ENCODE data around the gene TAF10. TPM values are rescaled to one million over a fixed set of nuclear protein-coding genes. Genes with fewer than 3 reads are reported as not detected.

Gene TAF10
- total RNA-seq, 3 donors from 2014 or later (not counting 1 experiment from before 2014, with no cell fraction given): 154 to 191 (median 158) TPM

DNA sequence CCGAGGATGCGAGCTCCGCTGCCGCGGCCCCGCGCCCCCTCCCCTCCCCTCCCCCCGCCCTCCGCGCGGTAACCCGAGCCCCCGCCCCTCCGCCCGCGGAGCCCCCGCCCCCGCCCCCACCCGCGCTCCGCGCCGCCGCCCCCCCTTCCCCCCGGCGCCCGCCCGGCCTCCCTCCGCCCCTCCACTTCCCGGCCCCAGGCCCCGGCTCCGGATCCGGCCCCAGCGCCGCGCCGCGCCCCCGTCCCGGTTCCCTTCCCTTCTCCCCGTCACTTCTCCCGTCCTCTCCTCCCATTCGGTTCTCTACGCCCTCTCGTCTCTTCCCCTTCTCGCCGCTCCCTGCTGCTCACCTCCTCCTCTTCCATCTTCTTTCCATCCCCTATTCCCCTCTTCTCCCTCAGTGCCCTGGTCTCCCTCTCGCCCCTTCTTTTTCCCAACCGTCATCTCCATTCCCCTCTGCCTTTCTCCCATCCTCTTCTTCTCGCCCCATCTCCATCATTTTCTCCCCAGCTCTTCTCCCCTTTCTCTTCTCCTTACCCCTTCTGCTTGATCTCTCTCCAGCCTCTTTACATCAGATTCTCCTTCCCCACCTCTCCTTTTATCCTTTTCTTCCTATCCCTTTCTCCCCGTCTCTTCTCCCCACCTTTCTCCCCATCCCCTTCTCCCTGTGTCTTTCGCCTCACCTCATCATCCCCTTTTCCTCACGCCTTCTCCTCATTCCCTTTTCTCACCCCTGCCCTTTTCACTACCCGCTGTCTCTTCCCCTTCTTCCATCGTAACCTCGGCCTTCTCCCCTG is 44.0 kb upstream of the TAF10 start, which contains the start of gene DCHS1:
DCHS1 (minus strand) TSS at position 20 of the 794 bp plus-strand sequence. CDS start 14,196 bp downstream, outside the sequence.
- H3K27ac Mint-ChIP-seq: peak within 1 kb of the TSS in 1 of 2 donors; percentile 79
- intact Hi-C loops (cut with micrococcal nuclease): no loop called here

DNA sequence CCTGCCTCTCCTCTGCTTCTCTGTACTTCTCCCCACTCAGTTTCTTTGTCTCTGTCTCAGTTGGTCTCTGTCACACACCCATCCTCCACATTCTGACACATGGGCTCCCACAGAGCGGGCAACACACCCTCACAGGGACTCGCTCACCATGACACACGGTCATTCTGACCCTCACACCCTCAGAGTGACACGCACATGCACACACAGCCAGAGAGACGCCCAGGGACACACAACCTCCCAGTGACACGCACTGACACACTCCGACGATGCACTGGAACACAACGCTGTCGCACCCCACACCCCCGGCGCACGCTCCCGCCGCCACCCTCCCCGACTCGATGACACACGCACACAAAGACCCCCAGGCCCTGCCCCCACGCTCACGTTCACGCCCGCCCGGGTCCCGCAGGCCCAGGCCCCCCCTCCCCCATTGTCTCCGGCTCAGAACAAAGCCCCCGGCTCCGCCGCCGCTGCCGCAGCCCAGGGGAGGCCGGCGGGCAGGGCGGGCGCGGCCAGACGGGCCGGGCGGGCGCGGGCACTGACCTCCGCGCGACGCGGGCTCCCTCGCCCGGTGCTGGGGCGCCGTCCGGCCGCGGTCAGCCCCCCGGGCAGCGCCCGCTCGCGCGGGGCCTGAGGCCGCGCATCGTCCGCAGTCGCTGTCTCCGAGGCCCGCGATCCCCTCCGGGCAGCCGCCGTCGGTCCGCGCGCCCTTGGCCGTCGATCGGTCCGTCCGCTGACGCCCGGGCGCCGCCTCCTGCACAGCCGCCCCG is 43.2 kb upstream of the TAF10 start:
- Mint-ChIP-seq H3K27me3 (ENCODE audit: low read depth in 2 of 2) (peaks cover 0 to 11% of the 10 kb centered on the region in 2 donors), H3K36me3 (no peaks in the 10 kb centered on the region), H3K9me3 (no peaks in the 10 kb centered on the region), H3K27ac (no peak overlapping the region), H3K4me1 (peaks cover 0 to 6% of the 10 kb centered on the region in 2 donors), H3K4me3 (no peak overlapping the region)
- TF ChIP-seq, protein P1, sequence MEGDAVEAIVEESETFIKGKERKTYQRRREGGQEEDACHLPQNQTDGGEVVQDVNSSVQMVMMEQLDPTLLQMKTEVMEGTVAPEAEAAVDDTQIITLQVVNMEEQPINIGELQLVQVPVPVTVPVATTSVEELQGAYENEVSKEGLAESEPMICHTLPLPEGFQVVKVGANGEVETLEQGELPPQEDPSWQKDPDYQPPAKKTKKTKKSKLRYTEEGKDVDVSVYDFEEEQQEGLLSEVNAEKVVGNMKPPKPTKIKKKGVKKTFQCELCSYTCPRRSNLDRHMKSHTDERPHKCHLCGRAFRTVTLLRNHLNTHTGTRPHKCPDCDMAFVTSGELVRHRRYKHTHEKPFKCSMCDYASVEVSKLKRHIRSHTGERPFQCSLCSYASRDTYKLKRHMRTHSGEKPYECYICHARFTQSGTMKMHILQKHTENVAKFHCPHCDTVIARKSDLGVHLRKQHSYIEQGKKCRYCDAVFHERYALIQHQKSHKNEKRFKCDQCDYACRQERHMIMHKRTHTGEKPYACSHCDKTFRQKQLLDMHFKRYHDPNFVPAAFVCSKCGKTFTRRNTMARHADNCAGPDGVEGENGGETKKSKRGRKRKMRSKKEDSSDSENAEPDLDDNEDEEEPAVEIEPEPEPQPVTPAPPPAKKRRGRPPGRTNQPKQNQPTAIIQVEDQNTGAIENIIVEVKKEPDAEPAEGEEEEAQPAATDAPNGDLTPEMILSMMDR (IDR thresholded peaks at IDR 0.05): no peak
- 4% methylated on average over 82 of the region's 84 CpGs for WGBS (ENCODE audit: insufficient coverage)
- intact Hi-C loops (cut with micrococcal nuclease): no loop called here
- Histone ChIP-seq H3K36me3 (ENCODE audit: control insufficient read depth, insufficient read depth, low read length) (no peaks in the 10 kb centered on the region), H3K9me3 (ENCODE audit: control insufficient read depth, insufficient read depth, low read length) (no peaks in the 10 kb centered on the region), H3K27me3 (ENCODE audit: control insufficient read depth, insufficient read depth, low read length) (peaks cover 4% of the 10 kb centered on the region), H3K4me3 (ENCODE audit: low read length) (peak overlapping the region; percentile 12), H3K27ac (ENCODE audit: low read length) (no peak overlapping the region), H3K4me1 (ENCODE audit: control insufficient read depth, insufficient read depth, low read length) (peaks cover 10% of the 10 kb centered on the region)
- ATAC-seq (peak; percentile 40 to 72 (median 58)), DNase-seq (peak in 1 of 2 donors; percentile 54)

More for the DNA sequence above, 44.0 kb upstream of the TAF10 start, which contains the start of gene DCHS1:
- H3K4me1 Mint-ChIP-seq: peaks cover 0 to 6% of the 10 kb centered on the region in 2 donors
- Histone ChIP-seq H3K4me1 (ENCODE audit: control insufficient read depth, insufficient read depth, low read length) (peaks cover 10% of the 10 kb centered on the region), H3K27ac (ENCODE audit: low read length) (no peak within 1 kb of the TSS), H3K4me3 (ENCODE audit: low read length) (peak within 1 kb of the TSS; percentile 12), H3K36me3 (ENCODE audit: control insufficient read depth, insufficient read depth, low read length) (no peaks in the 10 kb centered on the region), H3K27me3 (ENCODE audit: control insufficient read depth, insufficient read depth, low read length) (peaks cover 4% of the 10 kb centered on the region), H3K9me3 (ENCODE audit: control insufficient read depth, insufficient read depth, low read length) (no peaks in the 10 kb centered on the region)
- WGBS (ENCODE audit: insufficient coverage): 19% methylated on average over 31 of the region's 56 CpGs
- H3K27me3 Mint-ChIP-seq (ENCODE audit: low read depth in 2 of 2): peaks cover 0 to 11% of the 10 kb centered on the region in 2 donors
- TF ChIP-seq, protein P1 (IDR thresholded peaks at IDR 0.05): no peak
- no peaks in the 10 kb centered on the region for H3K36me3 Mint-ChIP-seq
- peak within 1 kb of the TSS; percentile 80 for H3K4me3 Mint-ChIP-seq
- DNase-seq (peak in 1 of 2 donors; percentile 51), ATAC-seq (peak in 2 of 3 donors; percentile 48 to 53)
- no peaks in the 10 kb centered on the region for H3K9me3 Mint-ChIP-seq

DNA sequence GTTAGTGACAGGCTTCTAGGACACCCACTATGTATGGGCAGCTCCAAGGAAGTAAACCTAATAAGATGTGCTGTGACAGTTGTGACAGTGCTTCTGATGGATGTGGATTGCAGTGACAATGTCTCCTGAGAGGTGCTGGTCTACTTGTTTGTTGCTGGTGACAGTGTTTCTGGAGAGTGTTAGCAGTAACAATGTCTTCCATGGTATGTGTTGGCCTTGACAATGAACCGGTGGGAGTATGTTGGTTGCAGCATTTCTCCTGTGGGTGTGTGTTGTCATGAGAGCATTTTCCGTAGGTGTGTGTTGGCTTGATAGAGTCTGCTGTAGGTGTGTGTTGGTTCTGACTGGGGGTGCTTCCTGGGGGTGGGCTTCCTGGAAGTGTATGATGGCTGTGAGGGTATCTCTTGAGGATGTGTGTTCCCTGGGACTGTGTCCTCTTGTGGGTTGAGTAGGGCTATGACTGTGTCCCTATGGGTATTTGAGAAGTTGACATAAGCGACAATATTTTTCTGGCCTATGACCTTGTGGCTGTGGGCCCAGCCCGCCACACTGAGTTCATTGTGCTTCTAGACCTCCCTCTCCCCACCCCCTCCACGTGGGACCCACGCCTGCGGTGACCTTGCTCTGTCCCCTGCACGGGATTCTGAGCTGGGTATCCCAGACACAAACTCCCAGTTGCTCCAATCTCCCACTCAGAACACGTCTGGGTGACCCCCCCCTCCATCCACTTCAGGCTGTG is 42.4 kb upstream of the TAF10 start:
- peak in 1 of 2 donors; percentile 27 for DNase-seq
- H3K4me1 Mint-ChIP-seq: peaks cover 0 to 6% of the 10 kb centered on the region in 2 donors
- H3K9me3 Mint-ChIP-seq: no peaks in the 10 kb centered on the region
- H3K27me3 Mint-ChIP-seq (ENCODE audit: low read depth in 2 of 2): peaks cover 0 to 11% of the 10 kb centered on the region in 2 donors
- Histone ChIP-seq H3K27me3 (ENCODE audit: control insufficient read depth, insufficient read depth, low read length) (peaks cover 4% of the 10 kb centered on the region), H3K9me3 (ENCODE audit: control insufficient read depth, insufficient read depth, low read length) (no peaks in the 10 kb centered on the region), H3K36me3 (ENCODE audit: control insufficient read depth, insufficient read depth, low read length) (no peaks in the 10 kb centered on the region), H3K4me3 (ENCODE audit: low read length) (no peak overlapping the region), H3K27ac (ENCODE audit: low read length) (no peak overlapping the region), H3K4me1 (ENCODE audit: control insufficient read depth, insufficient read depth, low read length) (peaks cover 10% of the 10 kb centered on the region)
- H3K36me3 Mint-ChIP-seq: no peaks in the 10 kb centered on the region
- 81% methylated on average over 9 of the region's 9 CpGs for WGBS (ENCODE audit: insufficient coverage)
- H3K4me3 Mint-ChIP-seq: no peak overlapping the region
- no peak overlapping the region for H3K27ac Mint-ChIP-seq
- intact Hi-C loops (cut with micrococcal nuclease): no loop called here
- TF ChIP-seq, protein P1 (IDR thresholded peaks at IDR 0.05): no peak
- ATAC-seq: no peak
